Fibroblast of pulmonary artery (primary cell): Measurements from ENCODE around the gene AKR7A3.

ENCODE experiments used
- DNase-seq: peaks from one replicate; pipeline ENCODE4 v3.0.0-alpha.2; 2010; ENCODE audit warnings: low read depth
- H3K4me3 ChIP-seq: replicated peaks from 2 replicates; pipeline ENCODE4 v1.5.1; 2011; ENCODE audit warnings: low read depth, mild to moderate bottlenecking, control low read depth, low read length, moderate library complexity
- CTCF ChIP-seq: IDR thresholded peaks from 2 replicates; pipeline ENCODE4 v1.5.1; 2011; ENCODE audit warnings: mild to moderate bottlenecking, control low read depth, low read length, inconsistent platforms; ENCODE audit errors: missing control alignments

AKR7A3 gene

GRCh38 chr1:19240673-19241538 is 47.7 kb downstream of the AKR7A3 start:
- H3K4me3 ChIP-seq = no peak overlapping the region
- TF ChIP-seq CTCF = peak; percentile 95
- DNase-seq = peak; percentile 84

GRCh38 chr1:19239876-19240275 is 48.7 kb downstream of the AKR7A3 start:
- DNase-seq = no peak
- TF ChIP-seq CTCF = no peak
- no peak overlapping the region for H3K4me3 ChIP-seq

GRCh38 chr1:19234224-19234623 is 54.3 kb downstream of the AKR7A3 start:
- H3K4me3 ChIP-seq = no peak overlapping the region
- no peak for TF ChIP-seq CTCF
- no peak for DNase-seq
